ENCODE data around the gene FHIT.
"Not testable (repeated sequence)": the region's sequence is repeated elsewhere in the genome, so short reads cannot be mapped to it uniquely, and the experiment has no call there.

The FHIT gene

GRCh38 chr3:60551455-60552209 lies 699.6 kb downstream of the FHIT start:
- Mint-ChIP-seq H3K4me3 (no peak overlapping the region), H3K36me3 (ENCODE audit: low read depth) (no peaks in the 10 kb centered on the region), H3K4me1 (no peaks in the 10 kb centered on the region), H3K27ac (no peak overlapping the region), H3K27me3 (ENCODE audit: low read depth, poor library complexity) (peaks cover 7% of the 10 kb centered on the region), H3K9me3 (peaks cover 11% of the 10 kb centered on the region)
- no peak for DNase-seq
- TF ChIP-seq CTCF (IDR thresholded peaks at IDR 0.05), result no peak

- DNase-seq, result no peak
- Mint-ChIP-seq H3K27me3 (ENCODE audit: low read depth, poor library complexity) (peaks cover 7% of the 10 kb centered on the region), H3K9me3 (peaks cover 11% of the 10 kb centered on the region), H3K36me3 (ENCODE audit: low read depth) (no peaks in the 10 kb centered on the region), H3K27ac (no peak overlapping the region), H3K4me1 (no peaks in the 10 kb centered on the region), H3K4me3 (no peak overlapping the region)
- no peak for TF ChIP-seq CTCF (IDR thresholded peaks at IDR 0.05)
Measured at GRCh38 chr3:60549863-60550262, 701.4 kb downstream of the FHIT start.

- Mint-ChIP-seq H3K4me3 (no peak overlapping the region), H3K4me1 (peaks cover 7% of the 10 kb centered on the region), H3K27ac (no peak overlapping the region), H3K36me3 (ENCODE audit: low read depth) (no peaks in the 10 kb centered on the region), H3K9me3 (peaks cover 13% of the 10 kb centered on the region), H3K27me3 (ENCODE audit: low read depth, poor library complexity) (peaks cover 2% of the 10 kb centered on the region)
- DNase-seq, result no peak
- no peak for TF ChIP-seq CTCF (IDR thresholded peaks at IDR 0.05)
Measured at GRCh38 chr3:60542995-60543394, 708.3 kb downstream of the FHIT start.

GRCh38 chr3:60539394-60539793 lies 711.9 kb downstream of the FHIT start:
- not testable (repeated sequence) for H3K36me3 Mint-ChIP-seq (ENCODE audit: low read depth); H3K27me3 Mint-ChIP-seq (ENCODE audit: low read depth, poor library complexity); H3K4me3 Mint-ChIP-seq; DNase-seq; H3K27ac Mint-ChIP-seq
- H3K4me1 Mint-ChIP-seq, result peaks cover 25% of the 10 kb centered on the region
- H3K9me3 Mint-ChIP-seq, result peaks cover 21% of the 10 kb centered on the region

GRCh38 chr3:60536420-60536819 lies 714.8 kb downstream of the FHIT start:
- peak overlapping the region; percentile 89 for H3K27ac Mint-ChIP-seq
- H3K4me3 Mint-ChIP-seq, result peak overlapping the region; percentile 58
- H3K9me3 Mint-ChIP-seq, result peaks cover 26% of the 10 kb centered on the region
- peaks cover 2% of the 10 kb centered on the region for H3K27me3 Mint-ChIP-seq (ENCODE audit: low read depth, poor library complexity)
- H3K4me1 Mint-ChIP-seq, result peaks cover 17% of the 10 kb centered on the region
- no peaks in the 10 kb centered on the region for H3K36me3 Mint-ChIP-seq (ENCODE audit: low read depth)
- no peak for TF ChIP-seq CTCF (IDR thresholded peaks at IDR 0.05)
- DNase-seq, result peak; percentile 12

- H3K4me3 Mint-ChIP-seq, result no peak overlapping the region
- H3K4me1 Mint-ChIP-seq, result peaks cover 11% of the 10 kb centered on the region
- H3K9me3 Mint-ChIP-seq, result peaks cover 5% of the 10 kb centered on the region
- H3K36me3 Mint-ChIP-seq (ENCODE audit: low read depth), result no peaks in the 10 kb centered on the region
- no peak for DNase-seq
- TF ChIP-seq CTCF (IDR thresholded peaks at IDR 0.05), result no peak
- no peaks in the 10 kb centered on the region for H3K27me3 Mint-ChIP-seq (ENCODE audit: low read depth, poor library complexity)
- no peak overlapping the region for H3K27ac Mint-ChIP-seq
Measured at GRCh38 chr3:60531759-60532158, 719.5 kb downstream of the FHIT start.
